ENCODE results near the gene ULK2.

Gene ULK2

DNA sequence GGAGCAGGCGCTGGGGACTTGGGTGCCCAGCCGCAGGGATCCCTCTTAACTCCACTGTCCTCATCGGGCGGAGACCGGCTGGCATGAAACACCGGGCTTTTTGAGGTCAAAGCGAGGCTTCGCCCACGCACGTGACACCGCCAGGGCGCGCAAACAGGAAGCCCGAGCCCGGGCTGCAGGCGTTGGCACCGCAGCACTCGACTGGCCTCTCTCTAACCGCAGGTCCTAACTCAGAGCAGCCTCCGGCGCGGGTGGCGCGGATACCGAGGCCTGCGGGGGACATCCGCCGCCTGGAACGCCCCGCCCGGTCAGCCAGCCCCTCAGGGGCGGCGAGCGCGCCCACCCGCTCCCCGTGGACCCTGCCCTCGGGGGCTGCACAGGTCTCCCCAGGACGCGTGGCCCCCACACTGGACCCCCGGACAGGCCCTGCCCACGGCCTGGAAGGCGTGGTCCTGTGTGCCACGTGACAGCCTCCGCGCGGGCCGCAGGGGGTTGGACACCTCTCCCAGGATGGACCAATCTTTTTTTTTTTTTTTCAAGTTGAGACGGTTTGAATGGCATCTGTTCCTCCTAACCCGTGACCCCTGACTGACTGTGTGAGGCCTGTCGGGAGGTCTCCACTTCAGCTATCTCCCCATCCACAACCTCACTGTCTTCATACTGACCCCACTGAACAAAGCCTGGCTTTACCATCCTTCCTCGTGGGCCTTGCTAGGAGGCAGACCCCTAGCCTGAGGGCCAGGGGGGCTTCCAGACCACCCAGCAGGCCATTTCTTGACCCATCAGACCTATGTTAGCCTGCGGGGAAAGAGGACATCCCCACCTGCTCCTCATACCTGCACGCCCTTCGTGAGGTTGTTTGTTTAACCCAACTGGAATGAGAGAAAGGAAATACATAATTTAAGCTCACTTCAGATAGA lies 143.0 kb downstream of the ULK2 start:
- no peak for DNase-seq

GRCh38 chr17:19723964-19724363 lies 143.8 kb downstream of the ULK2 start:
- DNase-seq = no peak
